EL (cell line): Measurements from ENCODE around the gene AMBRA1.
A peak's percentile ranks its signal among the peaks of the same experiment; 100 is the strongest.

Source experiments
- DNase-seq: peaks from one replicate; pipeline ENCODE4 v3.0.0-alpha.2; 2016

AMBRA1 gene

DNA sequence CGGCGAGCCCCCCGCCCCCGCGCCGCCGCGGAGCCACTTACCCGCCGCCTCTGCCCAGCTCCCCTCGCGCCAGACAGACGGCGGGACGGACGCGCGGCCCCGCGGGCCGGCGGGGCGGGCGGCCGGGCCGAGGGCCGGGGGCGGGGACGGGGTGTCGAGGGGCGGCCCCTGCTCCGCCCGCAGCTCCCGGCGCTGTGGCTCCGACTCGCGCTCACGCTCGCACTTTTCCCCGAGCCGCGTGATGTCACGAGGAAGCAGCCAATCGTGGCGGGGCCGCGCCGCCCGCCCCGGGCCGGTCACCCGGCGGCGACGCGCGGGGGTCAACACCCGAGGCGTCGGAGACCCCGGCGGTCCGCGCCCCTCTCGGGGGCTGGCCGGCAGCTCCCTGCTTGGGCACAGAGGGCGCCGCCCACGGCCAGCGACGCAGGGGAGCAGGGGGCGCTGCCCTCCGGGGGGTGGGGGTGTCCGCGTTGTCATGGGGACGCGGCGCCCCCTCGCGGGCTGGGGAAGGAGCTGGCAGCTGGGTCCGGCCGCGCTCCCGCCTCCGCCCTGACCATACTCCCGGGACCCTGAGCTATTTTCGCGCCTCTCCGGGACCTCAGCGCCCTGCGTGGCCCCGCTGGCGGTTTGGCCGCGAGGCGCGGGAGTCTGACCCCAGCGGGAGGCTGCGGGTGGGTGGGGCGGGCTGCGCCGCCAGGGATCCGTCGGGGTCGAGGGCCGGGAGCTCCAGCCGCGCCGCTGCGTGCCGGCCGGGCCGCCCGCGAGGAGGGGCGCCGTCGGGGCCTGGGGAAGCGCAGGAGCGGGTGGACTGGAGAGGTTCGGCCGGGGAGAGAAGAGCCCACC is 202.0 kb downstream of the AMBRA1 start, which contains the start of gene CHRM4:
Gene CHRM4 (minus strand): TSS at position 199 of the 843 bp plus-strand sequence. CDS start 5,219 bp downstream, outside the sequence.
- peak; percentile 67 for DNase-seq

DNA sequence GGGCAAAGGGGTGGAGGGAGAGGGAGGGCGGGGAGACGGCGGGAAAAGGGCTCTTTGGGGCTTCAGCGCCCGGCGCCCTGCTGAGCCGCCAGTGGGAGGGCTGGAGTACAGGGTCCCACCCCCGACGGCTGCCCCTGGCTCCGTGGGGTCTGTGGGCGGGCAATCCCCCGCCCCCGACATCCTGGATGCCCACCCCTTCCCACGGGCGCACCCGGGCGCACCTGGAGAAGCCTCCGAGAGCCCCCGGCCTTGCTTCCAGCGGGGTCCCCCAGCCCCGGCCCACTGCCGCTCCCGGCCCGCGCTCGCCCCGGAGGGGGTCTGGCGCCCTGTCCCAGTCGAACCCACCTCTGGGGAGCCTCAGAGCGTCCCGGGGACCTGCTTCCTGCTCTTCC is 202.6 kb downstream of the AMBRA1 start:
- DNase-seq = no peak

DNA sequence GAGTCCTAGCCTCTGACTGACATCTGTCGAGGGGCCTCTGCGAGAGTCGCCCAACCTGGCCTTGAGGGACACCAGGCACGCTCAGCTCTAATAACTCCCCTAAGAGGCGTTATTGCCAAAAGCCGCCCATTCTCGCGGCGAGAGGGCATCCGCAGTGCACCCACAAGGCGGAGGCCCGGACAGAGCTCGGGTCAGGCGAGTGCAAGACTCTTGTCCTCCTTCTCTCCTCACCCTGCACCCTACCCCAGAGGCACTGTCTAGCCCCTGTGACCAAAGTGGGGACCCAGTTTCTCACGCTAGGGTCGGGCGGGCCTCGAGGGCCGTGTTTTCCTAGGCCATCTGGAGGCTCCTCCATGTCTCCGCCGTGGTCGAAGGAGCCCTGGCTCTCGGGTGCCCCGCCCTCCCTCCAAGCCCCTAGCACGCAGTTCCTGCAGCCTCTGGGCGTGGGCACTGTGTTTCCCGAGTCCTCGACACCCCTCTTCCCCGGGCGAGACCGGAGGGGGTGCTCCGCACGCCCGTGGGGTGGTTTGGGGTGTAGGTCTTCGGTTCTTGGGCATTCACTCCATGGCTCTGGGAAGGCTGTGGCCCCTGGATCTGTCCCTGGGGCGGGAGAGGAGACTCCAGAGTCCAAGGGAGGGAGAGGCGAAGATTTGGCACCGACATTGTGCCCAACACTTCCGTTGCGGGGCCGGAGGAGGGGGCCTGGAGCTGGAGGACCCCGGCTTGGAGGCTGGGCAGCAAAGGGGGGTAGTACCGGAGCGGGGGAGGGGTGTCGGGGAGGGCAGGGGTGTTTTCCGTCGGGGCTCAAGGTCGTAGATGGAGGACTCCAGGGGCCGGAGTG is 203.3 kb downstream of the AMBRA1 start:
- DNase-seq = no peak

DNA sequence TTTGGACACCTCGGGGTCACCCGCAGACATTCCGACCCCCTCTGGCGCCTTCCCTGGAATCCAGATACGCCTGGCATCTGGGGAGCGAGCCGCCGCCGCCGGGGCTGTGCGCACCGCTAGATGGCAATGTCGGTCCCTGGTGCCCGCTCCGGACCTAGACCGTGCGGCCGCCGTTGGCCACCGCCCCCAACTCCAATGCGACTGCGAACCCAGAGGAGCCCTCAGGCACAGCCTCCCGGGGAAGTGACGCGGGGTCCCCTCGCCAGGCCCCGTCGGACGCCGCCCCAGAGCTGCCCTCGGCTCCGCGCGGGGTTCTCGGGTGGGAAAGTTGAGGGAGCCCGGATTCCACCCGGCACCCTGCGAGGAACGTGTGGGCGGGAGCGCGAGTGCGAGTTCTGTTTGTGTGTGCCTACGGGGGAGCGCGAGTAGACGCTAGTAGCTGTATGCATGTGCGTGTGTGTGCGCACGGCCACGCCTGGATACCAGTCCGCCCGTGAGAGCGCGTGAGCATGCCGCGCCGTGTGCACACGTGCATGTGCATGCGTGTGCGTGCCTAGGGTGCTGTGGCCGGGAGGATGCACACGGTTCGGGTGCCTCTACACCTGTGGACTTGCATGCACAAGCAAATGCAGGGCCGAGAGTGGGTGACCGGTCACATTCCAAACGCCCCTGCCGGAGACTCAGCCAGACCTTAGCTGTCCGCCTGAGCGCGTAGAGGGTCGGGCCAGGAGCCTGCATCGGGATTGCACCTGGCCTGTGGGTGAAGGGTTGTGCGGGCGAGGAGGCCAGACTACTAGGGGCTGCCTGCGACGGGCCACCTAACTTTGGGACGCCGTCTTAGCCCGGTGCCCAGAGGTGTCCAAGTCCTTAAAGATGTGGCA is 204.1 kb downstream of the AMBRA1 start:
- DNase-seq = peak; percentile 78

DNA sequence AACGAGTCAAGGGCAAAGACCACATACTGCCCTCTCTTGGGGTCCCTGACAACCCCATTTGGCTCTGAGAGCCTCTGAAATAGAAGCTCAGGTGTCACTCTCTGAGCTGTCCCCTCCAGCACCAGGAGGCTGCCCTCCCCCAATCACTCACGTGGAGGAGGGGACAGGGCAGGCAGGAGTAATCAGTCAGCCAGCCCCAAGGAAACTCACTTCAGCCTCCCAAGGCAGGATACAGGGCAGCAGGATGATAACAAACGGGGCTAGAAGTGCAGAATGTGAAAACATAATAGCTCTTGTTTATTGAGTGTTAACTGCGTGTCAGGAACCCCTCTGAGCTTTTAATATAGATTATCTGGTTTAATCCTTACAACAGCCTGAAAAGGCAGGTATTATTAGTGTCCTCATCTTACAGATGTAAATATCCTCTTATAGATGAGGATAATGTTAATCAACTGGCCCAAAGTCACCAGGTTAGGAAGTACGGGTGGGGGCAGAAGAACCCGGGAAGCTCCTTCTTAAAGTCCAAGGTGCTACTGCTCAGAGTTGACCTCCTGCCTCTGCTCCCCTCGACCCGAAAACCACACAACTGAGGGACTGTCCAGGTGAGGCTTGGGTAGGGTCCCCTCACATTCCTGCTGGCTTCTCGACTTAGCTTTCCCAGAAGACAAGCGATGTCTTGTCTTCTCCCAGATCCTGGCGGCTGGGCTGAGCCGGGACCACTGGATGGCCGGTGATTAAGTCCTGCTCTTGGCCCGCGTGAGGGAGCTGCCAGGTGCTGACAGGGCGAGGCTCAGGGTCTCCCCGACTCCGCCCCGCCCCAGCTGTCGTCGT is 205.0 kb downstream of the AMBRA1 start:
- no peak for DNase-seq

DNA sequence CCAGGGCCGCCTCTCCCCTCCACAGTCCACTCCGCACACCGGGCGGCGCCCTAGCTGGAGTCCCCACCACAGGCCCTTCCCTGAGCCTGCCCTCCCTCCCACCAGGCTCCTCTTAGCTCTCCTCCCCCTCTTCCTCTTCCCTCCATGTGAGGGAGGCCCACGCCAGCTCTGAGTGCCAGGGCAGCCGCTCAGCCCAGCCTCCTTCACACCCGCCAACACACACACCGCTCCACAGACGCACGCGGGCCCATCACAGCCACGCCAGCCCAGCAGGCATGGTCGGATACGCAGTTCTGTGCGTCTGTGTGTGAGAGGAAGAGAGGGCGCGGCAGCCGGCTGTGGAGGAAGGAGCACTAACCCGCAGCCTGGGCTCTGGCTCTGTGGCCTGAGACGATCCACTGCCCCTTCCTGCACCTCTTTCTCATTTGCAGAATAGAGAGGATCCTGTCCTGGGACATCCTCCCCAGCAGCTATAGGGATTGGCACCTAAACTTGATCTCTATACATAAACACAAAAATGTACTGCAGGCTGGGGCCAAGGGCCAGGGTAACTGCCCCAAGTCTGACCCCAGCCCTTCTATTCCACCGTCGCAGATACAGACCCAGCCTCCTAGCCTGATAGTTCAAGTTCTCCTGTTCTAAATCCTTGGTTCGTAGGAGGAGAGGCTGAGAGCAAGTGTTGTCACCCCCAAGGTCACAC is 205.8 kb downstream of the AMBRA1 start:
- no peak for DNase-seq

DNA sequence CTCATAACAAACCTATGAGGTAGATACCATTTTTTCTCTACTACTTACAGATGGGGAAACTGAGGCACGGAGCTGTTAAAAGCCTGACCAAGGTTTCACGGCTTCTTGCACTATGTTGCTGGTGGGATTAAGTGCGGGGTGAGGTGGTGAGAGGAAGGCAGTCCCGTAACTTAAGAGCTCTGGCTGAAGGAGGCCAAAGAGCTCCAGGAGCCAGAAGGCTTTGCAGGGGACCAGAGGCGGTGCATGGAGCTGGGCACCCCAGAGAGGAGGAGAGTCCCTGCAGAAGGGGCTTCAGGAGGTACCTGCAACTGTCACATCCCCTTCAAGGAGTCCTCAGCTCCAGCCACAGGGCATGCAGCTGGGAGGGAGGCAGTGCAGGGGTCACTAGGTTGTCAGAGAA is 206.4 kb downstream of the AMBRA1 start:
- DNase-seq = no peak

DNA sequence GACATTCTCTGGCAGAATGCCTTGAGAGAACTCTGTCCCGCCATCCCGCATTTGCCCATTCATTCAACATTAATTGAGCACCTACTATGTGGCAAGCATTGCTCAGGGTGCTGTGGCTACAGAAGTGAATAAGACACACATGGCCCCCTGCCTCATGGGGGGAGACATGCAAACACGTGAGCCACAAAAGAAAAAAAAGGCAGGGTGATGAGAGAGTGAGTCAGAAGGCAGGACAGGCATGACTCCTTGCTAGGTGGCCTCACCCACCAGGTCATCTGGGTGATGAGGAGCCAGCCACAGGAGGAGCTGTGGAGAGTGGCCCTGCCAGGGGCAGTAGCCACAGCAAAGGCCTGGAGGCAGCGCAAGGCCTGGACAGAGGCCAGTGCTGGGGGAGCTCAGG is 207.1 kb downstream of the AMBRA1 start:
- peak; percentile 45 for DNase-seq

DNA sequence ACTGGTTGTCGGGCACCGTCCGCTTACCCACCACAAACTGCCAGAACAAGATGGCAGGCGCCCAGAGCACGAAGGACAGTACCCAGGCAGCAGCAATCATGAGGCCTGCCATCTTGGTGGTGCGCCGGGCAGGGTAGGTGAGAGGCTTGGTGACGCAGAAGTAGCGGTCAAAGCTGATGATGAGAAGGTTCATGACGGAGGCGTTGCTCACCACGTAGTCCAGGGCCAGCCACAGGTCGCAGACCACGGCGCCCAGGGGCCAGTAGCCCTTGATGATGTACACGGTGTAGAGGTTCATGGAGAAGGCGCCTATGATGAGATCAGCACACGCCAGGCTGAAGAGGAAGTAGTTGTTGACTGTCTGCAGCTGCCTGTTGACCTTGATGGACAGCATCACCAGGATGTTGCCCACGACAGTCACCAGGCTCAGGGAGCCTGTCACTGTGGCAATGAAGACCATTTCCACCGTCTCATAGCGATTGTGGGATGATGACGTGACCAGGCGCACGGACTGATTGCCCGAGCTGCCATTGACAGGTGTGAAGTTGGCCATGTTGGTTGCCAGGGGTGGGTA is 207.7 kb downstream of the AMBRA1 start:
- DNase-seq = no peak

DNA sequence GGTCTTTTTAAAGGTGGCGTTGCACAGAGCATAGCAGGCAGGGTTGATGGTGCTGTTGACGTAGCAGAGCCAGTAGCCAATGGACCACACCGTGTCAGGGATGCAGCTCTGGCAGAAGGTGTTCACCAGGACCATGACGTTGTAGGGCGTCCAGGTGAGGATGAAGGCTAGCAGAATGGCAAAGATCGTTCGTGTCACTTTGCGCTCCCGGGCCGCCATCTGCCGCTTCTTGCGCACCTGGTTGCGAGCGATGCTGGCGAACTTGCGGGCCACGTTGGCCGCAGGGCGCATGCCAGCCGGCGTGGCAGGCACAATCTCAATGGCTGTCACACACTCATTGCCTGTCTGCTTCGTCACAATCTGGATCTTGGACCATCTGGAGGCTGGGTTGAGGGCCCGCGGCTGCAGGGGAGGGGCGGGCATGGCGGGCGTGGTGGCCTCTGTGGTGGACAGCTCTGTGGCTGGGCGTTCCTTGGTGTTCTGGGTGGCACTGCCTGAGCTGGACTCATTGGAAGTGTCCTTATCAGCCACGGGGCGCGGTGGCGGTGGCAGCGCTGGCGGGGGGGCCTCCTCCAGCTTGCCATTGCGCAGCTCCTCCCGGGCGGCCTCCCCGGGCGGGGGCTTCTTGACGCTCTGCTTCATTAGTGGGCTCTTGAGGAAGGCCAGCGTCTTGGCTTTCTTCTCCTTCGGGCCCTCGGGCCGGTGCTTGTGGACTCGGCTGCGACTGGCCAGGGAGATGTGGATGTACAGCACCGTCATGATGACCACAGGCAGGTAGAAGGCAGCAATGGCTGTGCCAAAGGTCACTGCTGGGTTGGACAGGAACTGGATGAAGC is 208.4 kb downstream of the AMBRA1 start:
- no peak for DNase-seq

DNA sequence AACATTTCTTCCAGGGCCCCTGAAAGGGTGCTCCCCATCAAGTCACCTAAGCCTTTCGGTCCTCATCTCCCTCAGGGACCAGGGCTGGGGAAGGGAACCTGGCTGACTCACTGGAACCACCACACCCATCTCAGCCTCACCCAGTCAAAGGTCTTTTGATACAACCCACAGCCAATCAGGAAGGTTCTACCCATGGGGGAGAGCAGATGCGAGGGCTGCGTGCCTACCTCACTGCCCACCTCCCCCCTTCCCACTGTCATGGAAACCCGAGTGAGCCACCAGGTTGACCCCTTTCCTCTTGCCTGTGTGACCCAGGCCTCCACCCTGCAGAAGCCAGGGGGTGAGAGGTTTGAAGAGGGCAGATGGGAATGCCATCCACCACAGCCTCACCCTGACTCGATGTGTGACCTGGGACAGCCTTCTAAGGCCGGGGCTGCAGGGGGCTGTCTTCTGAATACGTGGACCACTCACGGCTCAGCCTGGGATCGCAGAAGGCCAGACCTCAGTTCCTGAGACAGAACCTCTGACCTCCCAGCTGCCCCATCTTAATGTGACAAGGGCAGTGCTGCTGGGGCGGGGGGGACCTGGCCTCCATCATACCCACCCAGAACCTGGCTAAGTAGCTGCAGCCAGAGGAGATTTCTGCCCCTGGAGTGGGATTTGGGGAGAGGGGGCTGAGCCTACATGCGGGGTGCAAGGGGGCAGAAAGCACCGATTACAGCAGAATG is 209.7 kb downstream of the AMBRA1 start:
- no peak for DNase-seq

DNA sequence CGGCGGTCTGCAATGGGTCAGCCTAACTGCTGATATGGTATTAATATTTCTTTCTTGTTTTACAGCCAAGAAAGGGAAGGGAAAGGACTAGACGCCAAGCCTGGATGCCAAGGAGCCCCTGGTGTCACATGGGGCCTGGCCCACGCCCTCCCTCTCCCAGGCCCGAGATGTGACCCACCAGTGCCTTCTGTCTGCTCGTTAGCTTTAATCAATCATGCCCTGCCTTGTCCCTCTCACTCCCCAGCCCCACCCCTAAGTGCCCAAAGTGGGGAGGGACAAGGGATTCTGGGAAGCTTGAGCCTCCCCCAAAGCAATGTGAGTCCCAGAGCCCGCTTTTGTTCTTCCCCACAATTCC is 210.4 kb downstream of the AMBRA1 start:
- DNase-seq = no peak

DNA sequence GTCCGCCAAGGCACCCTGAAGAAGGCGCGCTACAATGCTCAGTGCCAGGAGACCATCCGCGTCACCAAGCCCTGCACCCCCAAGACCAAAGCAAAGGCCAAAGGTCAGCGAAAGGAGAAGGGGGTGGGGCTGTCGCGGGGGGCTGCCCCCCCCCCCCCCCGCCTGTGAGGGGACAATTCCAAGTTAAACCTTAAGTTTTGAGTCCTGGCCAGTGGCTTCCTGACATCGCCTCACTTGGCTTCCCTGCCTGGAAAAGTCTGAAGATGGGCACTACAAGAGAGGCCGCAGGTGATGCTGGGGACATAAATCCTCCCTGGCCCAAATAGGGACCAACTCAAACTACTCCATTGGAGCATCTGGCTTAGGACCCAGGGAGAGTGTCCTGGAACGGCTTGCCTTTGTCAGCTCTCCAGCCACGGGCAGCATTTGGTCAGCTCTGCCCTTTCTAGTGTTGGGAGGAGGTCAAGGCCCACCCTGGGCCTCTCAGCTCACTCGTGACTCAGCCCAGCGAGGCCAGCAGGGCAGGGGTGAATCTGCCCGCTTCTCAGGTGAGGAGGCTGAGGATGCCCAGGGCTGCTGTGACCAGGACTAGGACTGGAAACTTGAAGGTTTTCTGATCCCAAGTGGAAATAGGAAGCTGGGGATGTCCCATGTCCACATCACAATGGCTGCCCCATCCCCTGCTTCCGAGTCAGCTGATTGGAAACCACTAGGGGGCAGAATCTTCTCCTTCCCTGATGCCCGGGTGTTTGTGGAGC is 211.0 kb downstream of the AMBRA1 start:
- peak; percentile 73 for DNase-seq

DNA sequence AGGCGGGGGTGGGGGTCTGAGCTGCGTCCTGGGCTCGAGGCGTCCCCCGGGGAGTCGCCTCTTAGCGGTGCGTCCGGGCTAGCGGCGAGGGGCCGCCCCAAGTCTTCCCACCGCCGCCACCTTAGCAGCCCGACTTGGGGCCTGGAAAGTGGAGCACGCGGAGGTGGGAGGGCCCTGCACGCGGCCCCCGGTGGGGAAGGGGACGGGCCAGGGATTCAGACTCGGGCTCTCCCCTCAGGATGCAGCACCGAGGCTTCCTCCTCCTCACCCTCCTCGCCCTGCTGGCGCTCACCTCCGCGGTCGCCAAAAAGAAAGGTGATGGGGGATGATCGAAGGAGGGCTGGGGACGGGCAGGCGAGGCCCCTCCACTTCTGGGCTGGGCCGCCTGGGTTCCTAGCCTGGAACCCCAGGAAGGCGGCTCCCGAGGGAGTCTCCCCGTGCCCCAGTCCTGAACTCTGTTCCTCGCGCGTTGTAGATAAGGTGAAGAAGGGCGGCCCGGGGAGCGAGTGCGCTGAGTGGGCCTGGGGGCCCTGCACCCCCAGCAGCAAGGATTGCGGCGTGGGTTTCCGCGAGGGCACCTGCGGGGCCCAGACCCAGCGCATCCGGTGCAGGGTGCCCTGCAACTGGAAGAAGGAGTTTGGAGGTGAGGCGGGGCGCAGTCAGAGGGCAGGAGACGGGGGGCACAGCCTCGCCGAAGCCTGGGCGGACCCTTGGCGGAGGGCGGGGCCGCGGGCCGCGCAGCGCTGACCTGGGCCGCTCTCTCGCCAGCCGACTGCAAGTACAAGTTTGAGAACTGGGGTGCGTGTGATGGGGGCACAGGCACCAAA is 211.8 kb downstream of the AMBRA1 start:
- DNase-seq = peak; percentile 44

DNA sequence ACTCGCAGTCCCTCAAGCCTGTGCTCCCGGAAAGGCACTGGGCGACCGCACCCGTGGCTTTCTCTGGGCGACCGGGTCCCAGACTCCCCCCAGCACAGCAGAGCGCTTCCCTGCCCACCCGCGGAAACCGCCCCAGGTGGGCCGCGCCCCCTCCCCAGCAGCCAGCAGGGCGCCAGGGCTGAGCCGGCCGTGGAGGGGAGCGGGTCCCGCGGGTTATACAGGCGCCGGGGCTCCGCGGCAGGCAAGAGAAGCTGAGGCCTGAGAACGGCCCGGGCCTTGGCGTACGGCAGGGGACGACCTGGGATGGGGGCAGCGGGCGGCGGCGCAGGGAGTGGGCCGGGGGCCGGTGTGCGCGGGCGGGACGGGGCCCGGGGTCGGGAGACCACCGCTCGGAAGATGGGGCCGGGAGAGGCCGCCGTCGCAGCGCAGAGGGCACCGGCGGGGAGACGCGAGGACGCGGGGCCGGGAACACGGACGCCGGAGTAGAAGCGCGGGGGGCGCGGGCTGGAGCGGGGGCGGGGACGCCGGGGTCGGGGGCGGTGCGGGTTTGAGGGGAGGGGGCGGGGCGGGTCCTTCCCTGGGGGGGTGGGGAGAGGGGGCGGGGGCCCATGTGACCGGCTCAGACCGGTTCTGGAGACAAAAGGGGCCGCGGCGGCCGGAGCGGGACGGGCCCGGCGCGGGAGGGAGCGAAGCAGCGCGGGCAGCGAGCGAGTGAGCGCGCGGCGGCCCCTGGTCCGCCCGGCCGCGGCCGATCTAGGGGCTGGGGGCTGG is 212.6 kb downstream of the AMBRA1 start, which contains the start of gene MDK:
Gene MDK (plus strand): TSS at position 622 of the 771 bp plus-strand sequence. CDS start 389 bp downstream, outside the sequence.
- peak; percentile 40 for DNase-seq

DNA sequence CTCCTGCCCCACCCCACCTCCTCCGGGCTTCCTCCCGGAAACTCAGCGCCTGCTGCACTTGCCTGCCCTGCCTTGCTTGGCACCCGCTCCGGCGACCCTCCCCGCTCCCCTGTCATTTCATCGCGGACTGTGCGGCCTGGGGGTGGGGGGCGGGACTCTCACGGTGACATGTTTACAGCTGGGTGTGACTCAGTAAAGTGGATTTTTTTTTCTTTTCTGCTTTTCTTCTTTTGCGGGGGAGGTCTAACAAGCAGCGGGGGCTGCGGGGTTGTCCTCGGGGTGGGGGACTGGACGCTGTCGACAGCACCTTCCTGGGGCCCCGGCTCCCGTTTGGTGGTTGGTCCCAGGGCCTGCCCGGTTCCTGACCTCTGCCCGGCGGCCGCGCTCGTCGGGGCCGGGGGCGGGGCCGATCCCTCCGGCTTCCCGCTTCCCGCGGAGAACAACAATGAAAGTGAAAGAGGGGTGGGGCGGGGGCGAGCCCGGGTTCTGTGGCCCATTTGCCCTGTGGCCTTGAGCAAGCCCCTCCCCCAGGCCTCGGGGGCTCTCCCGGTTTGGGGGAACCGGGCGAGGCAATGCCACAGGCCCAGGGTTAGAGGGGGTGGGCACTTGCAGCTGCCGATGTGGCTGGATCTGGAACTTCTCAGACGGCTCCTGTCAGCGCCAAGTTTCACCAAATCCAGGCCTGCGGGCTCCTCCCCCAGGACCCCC is 213.3 kb downstream of the AMBRA1 start:
- peak; percentile 67 for DNase-seq
